Calu3 (cell line): ENCODE results near the gene NAV2. TPM values are rescaled to one million over a fixed set of nuclear protein-coding genes. Genes with fewer than 3 reads are reported as not detected.

ENCODE experiments used
- BruUV-seq: library from RNA; stranded (reverse); fragments of 400-500 nt; replicated peaks from 2 replicates; lab custom pipeline; 2021; lab: Mats Ljungman, UMichigan
- CTCF ChIA-PET: fragments of 300-600 bp; sonication (Branson Sonifier 250); formaldehyde crosslinking; loops from one replicate; lab custom pipeline; 2022; ENCODE audit warnings: antibody characterized with exemption; lab: Charles Lee
- DNase-seq: peaks from one replicate; pipeline ENCODE4 v3.0.0; 2022
- H3K27ac Mint-ChIP-seq: one replicate; pipeline ENCODE4 v1.8.0; 2022; ENCODE audit warnings: mixed read lengths; ENCODE audit not compliant: unreplicated experiment
- H3K27me3 Mint-ChIP-seq: one replicate; pipeline ENCODE4 v1.8.0; 2022; ENCODE audit warnings: mixed read lengths; ENCODE audit not compliant: unreplicated experiment
- H3K36me3 Mint-ChIP-seq: one replicate; pipeline ENCODE4 v1.8.0; 2022; ENCODE audit warnings: mild to moderate bottlenecking, moderate library complexity, mixed read lengths; ENCODE audit not compliant: insufficient read depth, unreplicated experiment
- H3K4me1 Mint-ChIP-seq: one replicate; pipeline ENCODE4 v1.8.0; 2022; ENCODE audit warnings: mild to moderate bottlenecking, low read depth, mixed read lengths; ENCODE audit not compliant: unreplicated experiment
- H3K4me3 Mint-ChIP-seq: one replicate; pipeline ENCODE4 v1.8.0; 2022; ENCODE audit warnings: mild to moderate bottlenecking, low read depth, moderate library complexity, mixed read lengths; ENCODE audit not compliant: unreplicated experiment
- H3K9me3 Mint-ChIP-seq: one replicate; pipeline ENCODE4 v1.8.0; 2022; ENCODE audit warnings: low read depth, mixed read lengths; ENCODE audit not compliant: unreplicated experiment
- CTCF ChIP-seq: fragments of 200-600 bp; IDR thresholded peaks from one replicate; pipeline ENCODE4 v1.8.0; 2022; ENCODE audit warnings: antibody characterized with exemption; ENCODE audit not compliant: unreplicated experiment
- intact Hi-C: fragments of 100-400 bp; cut with micrococcal nuclease; formaldehyde crosslinking; loops from one replicate; pipeline ENCODE4 v1.10.0; 2022; ENCODE audit not compliant: unreplicated experiment
- total RNA-seq: library from RNA; stranded (reverse); gene quantifications from 2 replicates; pipeline ENCODE4 v1.2.3, GENCODE V29; 2022

NAV2 gene
- total RNA-seq, 1 experiment from 2014 or later, result 21.4 TPM

GRCh38 chr11:19811380-19811779 lies 98.7 kb downstream of the NAV2 start:
- Mint-ChIP-seq H3K27ac (no peak overlapping the region), H3K27me3 (no peaks in the 10 kb centered on the region), H3K36me3 (no peaks in the 10 kb centered on the region), H3K4me3 (no peak overlapping the region), H3K4me1 (peaks cover 31% of the 10 kb centered on the region), H3K9me3 (no peaks in the 10 kb centered on the region)
- BruUV-seq, result no TSS peak
- CTCF ChIA-PET, result no interaction called here
- intact Hi-C loops, result no loop called here
- no peak for TF ChIP-seq CTCF
- no peak for DNase-seq

- H3K36me3 Mint-ChIP-seq, result no peaks in the 10 kb centered on the region
- H3K9me3 Mint-ChIP-seq, result no peaks in the 10 kb centered on the region
- CTCF ChIA-PET, result no interaction called here
- peaks cover 31% of the 10 kb centered on the region for H3K4me1 Mint-ChIP-seq
- DNase-seq, result no peak
- no peak overlapping the region for H3K4me3 Mint-ChIP-seq
- intact Hi-C loops, result no loop called here
- BruUV-seq, result no TSS peak
- H3K27me3 Mint-ChIP-seq, result no peaks in the 10 kb centered on the region
- H3K27ac Mint-ChIP-seq, result no peak overlapping the region
- no peak for TF ChIP-seq CTCF
Observed at GRCh38 chr11:19812096-19812495, 99.5 kb downstream of the NAV2 start.

DNA sequence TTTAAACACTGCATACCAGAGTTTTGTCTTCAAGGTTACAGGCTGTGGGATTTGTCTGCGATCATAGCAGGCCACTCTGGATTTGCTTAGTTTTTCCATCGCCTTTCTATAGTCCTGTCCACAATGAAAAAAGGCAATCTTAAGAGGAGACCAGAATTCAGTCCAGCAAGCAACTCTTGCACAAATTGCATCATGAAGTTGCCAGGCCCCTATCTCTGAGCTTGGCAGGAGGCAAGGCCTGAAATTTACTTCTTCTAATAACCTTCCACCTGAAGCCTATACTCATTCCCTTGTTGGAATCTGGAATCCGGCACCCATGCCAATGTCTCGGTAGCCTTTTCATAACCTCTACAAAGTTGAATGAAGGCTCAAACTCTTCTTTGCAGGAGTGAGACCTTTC lies 100.1 kb downstream of the NAV2 start:
- CTCF ChIA-PET, result no interaction called here
- Mint-ChIP-seq H3K4me3 (no peak overlapping the region), H3K27me3 (no peaks in the 10 kb centered on the region), H3K27ac (no peak overlapping the region), H3K9me3 (no peaks in the 10 kb centered on the region), H3K4me1 (peaks cover 25% of the 10 kb centered on the region), H3K36me3 (no peaks in the 10 kb centered on the region)
- TF ChIP-seq CTCF, result no peak
- intact Hi-C loops, result no loop called here
- DNase-seq, result no peak
- BruUV-seq, result no TSS peak

DNA sequence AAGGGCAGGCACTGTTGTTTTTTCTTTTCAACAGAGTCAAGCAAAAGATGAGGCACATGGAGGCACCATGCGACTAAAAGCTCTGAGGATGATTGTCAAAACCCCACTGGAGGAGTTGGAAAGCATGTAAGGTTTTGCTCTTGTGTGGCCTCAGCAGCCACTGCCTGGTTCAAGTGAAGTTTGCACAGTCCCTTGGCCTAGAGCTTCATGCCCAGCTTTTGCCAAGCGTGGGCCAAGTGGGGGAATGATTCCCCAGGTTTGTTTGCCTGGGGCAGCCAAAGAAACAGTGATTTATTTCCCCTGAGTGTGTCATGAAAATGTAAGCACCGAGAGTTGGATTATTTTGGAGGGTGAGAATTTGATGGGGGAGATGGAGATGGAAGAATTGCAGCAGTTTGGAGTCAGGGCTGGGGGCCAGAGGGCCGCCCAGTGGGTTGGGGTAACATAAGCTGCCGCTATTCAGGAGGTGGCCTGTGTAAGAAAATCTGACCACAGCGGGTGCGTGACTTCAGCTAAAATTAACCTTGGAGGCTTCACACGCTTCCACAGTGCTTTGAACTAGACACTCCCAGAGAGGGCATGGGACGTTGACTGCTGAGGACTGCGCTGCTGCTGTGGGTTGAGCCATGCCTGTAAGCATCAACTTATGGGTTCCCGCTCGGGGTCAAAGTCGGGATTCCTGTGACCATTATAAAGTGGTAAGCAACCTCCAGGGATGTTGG lies 100.7 kb downstream of the NAV2 start:
- Mint-ChIP-seq H3K27me3 (no peaks in the 10 kb centered on the region), H3K36me3 (no peaks in the 10 kb centered on the region), H3K4me1 (peaks cover 19% of the 10 kb centered on the region), H3K27ac (no peak overlapping the region), H3K9me3 (no peaks in the 10 kb centered on the region), H3K4me3 (no peak overlapping the region)
- BruUV-seq, result no TSS peak
- CTCF ChIA-PET, result no interaction called here
- TF ChIP-seq CTCF, result no peak
- DNase-seq, result no peak
- intact Hi-C loops, result no loop called here
